Osteoblast (primary cell): ENCODE data around the gene DUT. TPM values are rescaled to one million over a fixed set of nuclear protein-coding genes. Genes with fewer than 3 reads are reported as not detected.

Source experiments
- DNase-seq: peaks from one replicate; pipeline ENCODE4 v3.0.0; 2011; ENCODE audit warnings: low spot score, mixed read lengths; ENCODE audit not compliant: insufficient read length; ENCODE audit errors: missing footprints
- H2AFZ ChIP-seq: 2 replicates; pipeline ENCODE4 v1.6.0; 2011; ENCODE audit warnings: mild to moderate bottlenecking, low read length
- H3K27ac ChIP-seq: 2 replicates; pipeline ENCODE4 v1.5.1; 2011; ENCODE audit warnings: mild to moderate bottlenecking, low read depth, low read length, moderate library complexity
- H3K27me3 ChIP-seq: 2 replicates; pipeline ENCODE4 v1.6.0; 2012; ENCODE audit warnings: mild to moderate bottlenecking, control low read depth, inconsistent platforms, low read length, moderate library complexity; ENCODE audit not compliant: insufficient read depth
- H3K36me3 ChIP-seq: 2 replicates; pipeline ENCODE4 v1.5.1; 2011; ENCODE audit warnings: mild to moderate bottlenecking, low read length, control low read depth, moderate library complexity; ENCODE audit not compliant: insufficient read depth
- H3K4me1 ChIP-seq: 2 replicates; pipeline ENCODE4 v1.5.1; 2011; ENCODE audit warnings: mild to moderate bottlenecking, low read length, control low read depth, moderate library complexity; ENCODE audit not compliant: insufficient read depth
- H3K4me2 ChIP-seq: 2 replicates; pipeline ENCODE4 v1.6.0; 2011; ENCODE audit warnings: mild to moderate bottlenecking, low read length; ENCODE audit not compliant: insufficient read depth
- H3K4me3 ChIP-seq: fragments of 200-600 bp; sonication (generic); 3 replicates; pipeline ENCODE4 v1.5.1; 2012; ENCODE audit warnings: mild to moderate bottlenecking, low read length, inconsistent platforms; ENCODE audit not compliant: insufficient read depth
- H3K79me2 ChIP-seq: 2 replicates; pipeline ENCODE4 v1.6.0; 2012; ENCODE audit warnings: mild to moderate bottlenecking, low read length, control low read depth, inconsistent platforms; ENCODE audit not compliant: insufficient read depth
- H3K9me3 ChIP-seq: 2 replicates; pipeline ENCODE4 v1.5.1; 2011; ENCODE audit warnings: low read depth, low read length, control low read depth
- H4K20me1 ChIP-seq: 2 replicates; pipeline ENCODE4 v1.6.0; 2012; ENCODE audit warnings: mild to moderate bottlenecking, low read length, control low read depth; ENCODE audit not compliant: insufficient read depth
- CTCF ChIP-seq: IDR thresholded peaks from 2 replicates; pipeline ENCODE4 v1.5.1; 2011; ENCODE audit warnings: mild to moderate bottlenecking, low read depth, low read length, moderate library complexity; ENCODE audit errors: extremely low read depth
- total RNA-seq: library from RNA; depleted of rRNA; stranded (reverse); fragments of >200 nt; gene quantifications from 2 replicates; pipeline ENCODE4 v1.2.3, GENCODE V29; 2012

The DUT gene
- total RNA-seq, 1 donor = 49.2 TPM

GRCh38 chr15:48337607-48338006 is 6.4 kb downstream of the DUT start:
- peaks cover 1% of the 10 kb centered on the region for H4K20me1 ChIP-seq
- H3K27me3 ChIP-seq = no peaks in the 10 kb centered on the region
- H3K4me3 ChIP-seq = no peak overlapping the region
- no peaks in the 10 kb centered on the region for H3K9me3 ChIP-seq
- H2AFZ ChIP-seq = no peak overlapping the region
- TF ChIP-seq CTCF = no peak
- H3K79me2 ChIP-seq = peaks cover 2% of the 10 kb centered on the region
- H3K4me1 ChIP-seq = peaks cover 2% of the 10 kb centered on the region
- DNase-seq = no peak
- H3K27ac ChIP-seq = no peak overlapping the region
- no peak overlapping the region for H3K4me2 ChIP-seq
- H3K36me3 ChIP-seq = peaks cover 26% of the 10 kb centered on the region

GRCh38 chr15:48340111-48340510 is 8.9 kb downstream of the DUT start:
- H3K4me2 ChIP-seq = no peak overlapping the region
- no peaks in the 10 kb centered on the region for H3K9me3 ChIP-seq
- H2AFZ ChIP-seq = no peak overlapping the region
- no peak for TF ChIP-seq CTCF
- H3K79me2 ChIP-seq = no peaks in the 10 kb centered on the region
- no peaks in the 10 kb centered on the region for H3K27me3 ChIP-seq
- no peaks in the 10 kb centered on the region for H3K4me1 ChIP-seq
- H3K27ac ChIP-seq = no peak overlapping the region
- H3K36me3 ChIP-seq = peaks cover 24% of the 10 kb centered on the region
- DNase-seq = no peak
- H3K4me3 ChIP-seq = no peak overlapping the region
- no peaks in the 10 kb centered on the region for H4K20me1 ChIP-seq

- Histone ChIP-seq H3K4me3 (no peak overlapping the region), H3K9me3 (no peaks in the 10 kb centered on the region), H3K79me2 (no peaks in the 10 kb centered on the region), H4K20me1 (no peaks in the 10 kb centered on the region), H3K36me3 (peaks cover 7% of the 10 kb centered on the region), H3K27me3 (no peaks in the 10 kb centered on the region), H3K4me1 (no peaks in the 10 kb centered on the region), H3K27ac (no peak overlapping the region), H3K4me2 (no peak overlapping the region), H2AFZ (no peak overlapping the region)
- DNase-seq = no peak
- no peak for TF ChIP-seq CTCF
Measured at GRCh38 chr15:48343865-48344264, 12.6 kb downstream of the DUT start.

GRCh38 chr15:48345516-48345915 is 14.3 kb downstream of the DUT start:
- TF ChIP-seq CTCF = no peak
- Histone ChIP-seq H3K27me3 (no peaks in the 10 kb centered on the region), H4K20me1 (no peaks in the 10 kb centered on the region), H3K4me1 (no peaks in the 10 kb centered on the region), H3K4me2 (no peak overlapping the region), H3K27ac (no peak overlapping the region), H2AFZ (no peak overlapping the region), H3K36me3 (peaks cover 7% of the 10 kb centered on the region), H3K79me2 (no peaks in the 10 kb centered on the region), H3K4me3 (no peak overlapping the region), H3K9me3 (no peaks in the 10 kb centered on the region)
- no peak for DNase-seq
